Lung microvascular endothelial cell (primary cell): ENCODE results near the gene DYNLT5. TPM values are rescaled to one million over a fixed set of nuclear protein-coding genes. Genes with fewer than 3 reads are reported as not detected.
"Not testable (repeated sequence)": the region's sequence is repeated elsewhere in the genome, so short reads cannot be mapped to it uniquely, and the experiment has no call there.

Experiments
- DNase-seq, 2 donors: peaks; one replicate each; pipeline versions ENCODE4 v3.0.0 to v3.0.0-alpha.2; 2010; ENCODE audit warnings: low read depth in 2 of 2
- total RNA-seq: library from RNA; depleted of rRNA; stranded (reverse); fragments of >200 nt; gene quantifications from 2 replicates; pipeline ENCODE4 v1.2.1, GENCODE V29; 2014

DYNLT5 gene, protein sequence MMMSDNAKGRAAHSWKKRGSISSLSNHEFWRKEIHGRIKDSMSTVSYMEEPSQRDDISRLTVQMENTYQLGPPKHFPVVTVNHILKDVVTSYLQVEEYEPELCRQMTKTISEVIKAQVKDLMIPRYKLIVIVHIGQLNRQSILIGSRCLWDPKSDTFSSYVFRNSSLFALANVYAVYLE
- 0.22 and 0.40 TPM in 2 replicates for total RNA-seq

DNA sequence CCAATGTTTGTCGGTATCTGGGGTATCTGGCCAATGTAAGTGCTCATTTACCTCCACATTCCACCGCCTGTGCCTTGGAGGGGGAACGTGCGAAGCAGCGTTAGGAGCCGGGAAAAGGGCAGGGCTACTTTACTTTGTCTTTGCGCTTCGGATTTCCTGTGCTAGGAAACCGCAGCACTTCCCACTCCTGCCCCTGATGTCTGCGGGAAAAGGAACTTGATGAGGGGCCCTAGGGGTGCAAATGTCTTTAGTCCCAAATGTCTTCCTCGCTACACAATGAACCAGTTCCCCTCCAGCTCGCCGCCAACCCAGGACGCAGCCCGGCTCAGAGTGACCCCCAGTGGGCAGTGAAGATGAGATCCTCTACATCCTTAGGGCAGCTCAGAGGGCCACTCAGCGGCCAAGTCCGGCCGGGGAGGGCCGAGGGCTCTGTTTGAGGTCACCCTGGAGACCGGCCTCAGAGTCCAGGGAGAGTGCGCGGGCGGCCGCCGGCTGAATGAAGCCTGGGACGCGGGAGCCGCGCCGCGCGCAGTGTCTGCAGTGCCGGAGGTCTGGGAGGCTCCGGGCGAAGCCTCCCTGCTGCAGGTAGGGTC lies at the start of gene DYNLT5:
TSS of gene DYNLT5 (plus strand) at position 460 of the 593 bp plus-strand sequence. CDS start 2,200 bp downstream, outside the sequence.
- DNase-seq = peak; percentile 55 to 77

DNA sequence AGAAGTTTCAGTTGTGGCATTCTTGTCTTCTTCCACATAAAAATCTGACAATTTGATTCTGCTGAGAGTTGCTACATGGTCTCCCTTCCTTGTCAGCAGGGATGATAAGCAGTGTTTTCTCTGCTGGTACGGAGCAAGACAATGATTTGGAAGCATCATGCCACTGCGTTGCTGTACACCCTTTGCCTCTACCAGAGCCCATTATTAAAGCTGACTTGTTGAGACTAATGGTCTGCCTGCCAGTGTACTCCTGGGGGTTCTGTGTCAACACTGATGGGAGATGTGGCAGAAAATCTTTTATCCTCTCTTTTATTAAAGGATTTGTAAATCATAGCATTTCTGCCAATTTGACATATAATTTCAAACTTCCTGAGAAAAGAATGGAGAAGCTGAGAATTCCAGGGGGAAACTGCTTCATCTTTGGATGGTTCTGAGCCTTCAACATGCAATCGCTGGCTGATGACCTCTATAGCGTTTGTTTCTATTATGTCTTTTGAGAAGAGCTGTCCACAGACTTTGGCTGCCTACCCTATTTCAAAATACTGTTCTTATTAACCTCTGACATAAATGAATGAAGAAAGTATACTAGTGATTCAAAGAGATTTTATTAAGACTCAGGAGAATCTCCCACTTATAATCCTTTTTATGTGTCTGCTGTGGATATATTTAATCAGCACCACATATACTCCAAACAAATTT lies 47.9 kb upstream of the DYNLT5 start:
- DNase-seq = no peak

DNA sequence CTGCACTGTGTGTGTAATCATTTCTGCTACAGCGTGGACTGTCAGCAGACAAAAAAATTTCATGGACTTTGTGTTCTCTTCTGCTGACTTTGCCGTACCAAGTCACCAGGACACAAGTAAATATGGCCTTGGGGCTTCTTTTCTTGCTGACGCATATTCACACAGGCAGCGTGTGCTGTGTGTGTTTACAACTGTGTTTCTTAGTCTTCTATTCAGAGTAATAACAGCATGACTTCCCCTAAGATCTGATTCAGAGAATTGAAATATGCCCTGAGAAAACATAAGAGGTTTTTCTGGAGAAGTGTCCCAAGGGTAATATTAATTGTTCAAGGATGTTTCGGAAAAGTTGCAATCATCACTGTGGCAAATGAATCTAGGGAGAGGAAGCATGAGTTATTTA lies 47.1 kb upstream of the DYNLT5 start:
- DNase-seq = no peak

DNA sequence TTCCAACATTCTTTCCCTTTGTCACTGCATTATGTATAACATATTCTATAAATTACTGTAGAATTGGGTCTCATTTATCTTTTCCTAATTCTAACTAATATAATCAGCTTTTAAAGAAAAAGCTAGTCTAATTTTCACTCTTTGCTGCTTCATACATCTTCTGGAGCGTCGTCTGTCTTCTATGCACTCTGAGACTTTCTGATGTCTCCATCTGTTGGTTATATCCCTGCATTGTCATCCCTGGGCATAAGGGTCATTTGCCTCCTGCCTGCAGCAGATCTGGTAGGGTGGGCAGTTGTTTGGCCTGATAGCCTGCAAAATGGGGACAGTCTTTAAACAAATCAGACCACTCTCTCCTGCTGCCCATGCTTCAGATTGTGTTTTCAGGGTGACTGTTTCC lies 40.8 kb upstream of the DYNLT5 start:
- DNase-seq = peak in 1 of 2 donors; percentile 33

DNA sequence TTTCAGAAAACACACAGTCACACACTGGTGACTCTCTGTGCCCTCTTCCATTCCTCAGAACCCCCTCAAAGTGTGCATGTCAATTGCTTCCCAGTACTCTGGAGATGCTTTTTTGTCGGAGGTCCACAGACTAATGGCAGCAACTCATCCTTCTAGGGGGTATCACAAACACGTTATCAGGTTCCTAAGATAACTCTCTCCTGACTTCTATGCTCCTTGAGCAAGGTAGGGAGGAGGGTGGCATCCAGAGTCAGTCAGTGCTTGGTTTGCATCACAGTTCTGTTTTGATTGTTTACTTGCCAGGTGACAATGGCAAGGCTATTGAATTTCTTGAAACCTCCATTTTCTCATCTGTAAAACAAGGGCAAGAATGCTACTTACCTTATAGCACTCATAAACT lies 39.4 kb upstream of the DYNLT5 start:
- no peak for DNase-seq

DNA sequence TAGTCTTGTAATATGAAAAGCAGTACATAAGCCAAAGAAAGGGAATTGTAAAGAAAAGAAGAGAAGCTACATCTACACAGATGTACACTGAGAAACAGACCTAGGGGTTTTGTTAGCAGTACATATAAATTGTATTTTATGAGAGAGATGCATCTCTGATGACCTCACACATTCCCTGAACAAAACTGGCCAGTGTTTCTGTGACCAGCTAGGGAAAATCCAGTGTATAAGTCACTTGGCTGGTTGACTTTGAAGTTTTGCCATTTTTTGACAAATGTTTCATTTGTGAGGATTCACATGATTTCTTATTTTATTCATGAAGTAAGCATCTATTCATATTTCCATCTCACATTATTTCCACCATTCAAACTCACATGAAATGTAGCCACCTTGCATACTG lies 28.3 kb upstream of the DYNLT5 start:
- DNase-seq = peak in 1 of 2 donors; percentile 28

DNA sequence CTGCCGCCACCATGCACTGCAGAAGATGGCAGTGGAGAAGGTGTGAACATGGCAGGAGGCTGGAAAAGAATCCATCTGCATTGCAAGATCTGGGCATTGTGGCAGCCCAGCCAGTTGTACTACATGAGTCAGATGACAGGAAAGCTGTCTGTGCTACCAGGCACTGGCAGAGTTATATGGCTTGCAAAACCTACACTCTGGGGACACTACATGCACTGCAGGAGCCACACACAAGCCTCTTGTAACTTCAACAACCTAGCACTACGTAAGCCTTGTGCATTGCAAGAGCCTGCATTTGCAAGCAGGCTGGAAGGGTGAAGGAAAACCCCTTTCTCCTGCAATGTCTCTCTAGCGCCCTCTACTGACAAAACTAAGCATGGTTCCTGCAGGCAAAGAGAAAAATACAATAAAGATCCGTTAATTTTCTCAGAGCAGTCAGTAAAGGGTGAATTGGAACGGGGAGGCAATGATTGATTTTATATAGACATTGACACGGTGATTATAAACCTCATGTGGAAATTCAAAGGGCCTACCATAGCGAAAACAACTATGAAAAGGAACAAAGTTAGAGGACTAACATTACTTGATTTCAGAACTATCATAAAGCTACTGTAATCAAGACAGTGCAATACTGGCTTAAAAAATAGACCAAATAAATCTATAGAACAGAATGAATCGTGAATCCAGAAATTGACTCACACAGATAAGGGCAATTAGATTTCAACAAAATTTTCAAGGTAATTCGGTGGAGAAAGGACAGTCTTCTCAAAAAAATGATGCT lies 26.2 kb upstream of the DYNLT5 start:
- DNase-seq = peak; percentile 82 to 83

DNA sequence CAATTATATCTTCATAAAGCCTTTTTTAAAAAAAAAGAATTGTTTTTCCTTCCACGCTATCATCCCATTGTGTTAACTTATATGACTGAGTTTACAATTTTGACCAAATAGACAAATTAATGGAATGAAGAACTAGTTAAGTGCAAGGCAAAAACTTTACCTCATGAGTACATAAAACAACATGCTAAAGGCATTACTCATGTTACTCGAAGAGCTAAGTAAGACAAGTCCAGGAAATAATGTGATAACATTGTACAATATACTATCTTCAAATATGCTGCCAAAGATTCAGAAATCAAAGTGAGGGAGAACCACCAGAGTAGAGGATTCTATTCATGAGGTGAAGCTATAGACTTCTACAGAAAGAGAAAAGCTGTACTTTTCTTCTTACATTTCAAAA lies 24.2 kb upstream of the DYNLT5 start:
- DNase-seq = peak in 1 of 2 donors; percentile 44

DNA sequence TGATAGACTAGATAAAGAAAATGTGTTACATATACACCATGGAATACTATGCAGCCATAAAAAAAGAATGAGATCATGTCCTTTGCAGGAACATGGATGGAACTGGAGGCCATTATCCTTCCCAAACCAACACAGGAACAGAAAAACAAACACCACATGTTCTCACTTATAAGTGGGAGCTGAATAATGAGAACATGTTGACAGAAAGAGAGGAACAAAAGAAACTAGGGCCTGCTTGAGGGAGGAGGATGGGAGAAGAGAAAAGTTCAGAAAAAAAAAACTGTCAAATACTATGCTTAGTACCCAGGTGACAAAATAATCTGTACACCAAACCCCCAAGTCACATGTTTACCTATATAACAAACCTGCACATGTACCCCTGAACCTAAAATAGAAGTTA lies 23.5 kb upstream of the DYNLT5 start:
- DNase-seq = peak; percentile 52 to 84

DNA sequence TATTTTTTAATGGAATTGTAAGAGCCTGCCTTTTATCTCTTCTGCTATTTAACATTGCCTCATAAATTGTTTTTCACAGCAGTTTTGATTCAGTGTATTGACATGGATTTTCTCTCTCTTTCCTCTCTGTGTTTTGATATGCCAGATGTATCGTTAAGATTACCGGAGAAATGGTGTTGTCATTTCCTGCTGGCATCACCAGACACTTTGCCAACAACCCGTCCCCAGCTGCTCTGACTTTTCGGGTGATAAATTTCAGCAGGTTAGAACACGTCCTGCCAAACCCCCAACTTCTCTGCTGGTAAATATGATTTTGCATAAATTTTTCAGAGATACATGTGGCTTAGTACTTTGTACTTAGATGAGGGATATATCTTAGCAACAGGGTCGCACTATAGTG lies 23.1 kb upstream of the DYNLT5 start:
- peak; percentile 93 to 98 for DNase-seq

DNA sequence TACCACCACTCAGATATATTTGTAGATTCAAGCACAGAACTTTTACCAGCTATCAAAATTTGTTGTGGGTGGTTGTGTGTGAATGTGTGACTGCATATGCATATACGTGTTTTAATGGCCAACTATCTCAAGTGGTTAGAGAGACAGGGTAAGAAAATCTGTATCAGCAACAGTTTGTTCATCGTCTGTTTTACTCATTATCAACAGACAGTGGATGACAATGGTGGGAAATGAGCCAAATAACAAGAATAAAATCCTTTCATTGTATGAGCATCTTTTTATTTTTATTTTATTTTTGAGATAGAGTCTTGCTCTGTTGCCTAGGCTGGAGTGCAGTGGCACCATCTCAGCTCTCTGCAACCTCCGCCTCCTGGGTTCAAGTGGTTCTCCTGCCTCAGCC lies 22.7 kb upstream of the DYNLT5 start:
- DNase-seq = peak; percentile 71 to 90

DNA sequence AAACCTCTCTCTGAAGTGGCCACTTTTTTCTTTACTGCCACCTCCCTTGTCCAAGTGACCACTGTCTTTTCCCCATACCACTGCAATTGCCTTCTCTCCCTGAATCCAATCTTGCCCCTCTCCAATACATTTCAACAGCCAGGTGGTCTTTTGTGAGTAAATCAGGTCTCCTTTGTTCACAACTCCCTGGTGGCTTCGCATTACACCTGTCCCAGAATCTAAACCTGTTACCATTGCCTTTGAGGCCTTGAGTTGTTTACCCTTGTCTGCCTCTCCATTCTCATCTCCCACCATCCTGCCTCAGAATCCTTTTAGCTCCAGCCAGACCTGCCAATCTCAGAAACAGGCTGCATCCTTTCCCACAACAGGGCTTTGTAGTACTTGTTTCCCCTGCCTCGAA lies 21.8 kb upstream of the DYNLT5 start:
- no peak for DNase-seq

DNA sequence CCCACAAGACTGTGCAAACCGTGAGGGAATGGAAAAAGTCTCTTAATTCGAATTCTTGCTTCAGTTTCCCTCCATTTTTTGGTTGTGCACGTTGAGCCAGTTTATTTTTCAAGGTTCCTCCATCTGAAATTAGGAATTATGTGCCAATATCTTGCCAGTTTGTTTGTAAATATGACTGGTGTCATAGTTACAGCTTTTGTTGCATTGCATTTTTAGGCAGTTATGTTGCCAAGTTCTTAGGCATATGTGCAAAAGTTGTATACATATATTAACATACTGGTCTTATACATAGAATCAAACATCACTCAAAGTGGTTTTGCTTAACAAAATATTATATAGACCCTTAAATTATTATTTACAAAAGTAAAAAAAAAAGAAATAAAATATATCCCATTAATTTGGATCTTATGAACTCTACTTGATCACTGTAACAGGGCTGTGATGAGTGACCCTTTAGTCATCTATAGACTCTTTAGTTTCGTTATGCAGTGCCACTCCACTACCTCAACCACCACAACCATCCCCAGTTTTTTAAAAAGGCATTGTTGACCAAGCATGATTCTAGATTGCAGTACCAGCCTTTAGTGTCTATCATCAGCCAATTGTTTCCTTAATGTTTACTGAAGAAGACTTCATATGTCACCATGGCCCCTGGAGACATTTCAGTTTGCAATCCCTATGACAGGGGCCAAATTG lies 20.9 kb upstream of the DYNLT5 start:
- no peak for DNase-seq

DNA sequence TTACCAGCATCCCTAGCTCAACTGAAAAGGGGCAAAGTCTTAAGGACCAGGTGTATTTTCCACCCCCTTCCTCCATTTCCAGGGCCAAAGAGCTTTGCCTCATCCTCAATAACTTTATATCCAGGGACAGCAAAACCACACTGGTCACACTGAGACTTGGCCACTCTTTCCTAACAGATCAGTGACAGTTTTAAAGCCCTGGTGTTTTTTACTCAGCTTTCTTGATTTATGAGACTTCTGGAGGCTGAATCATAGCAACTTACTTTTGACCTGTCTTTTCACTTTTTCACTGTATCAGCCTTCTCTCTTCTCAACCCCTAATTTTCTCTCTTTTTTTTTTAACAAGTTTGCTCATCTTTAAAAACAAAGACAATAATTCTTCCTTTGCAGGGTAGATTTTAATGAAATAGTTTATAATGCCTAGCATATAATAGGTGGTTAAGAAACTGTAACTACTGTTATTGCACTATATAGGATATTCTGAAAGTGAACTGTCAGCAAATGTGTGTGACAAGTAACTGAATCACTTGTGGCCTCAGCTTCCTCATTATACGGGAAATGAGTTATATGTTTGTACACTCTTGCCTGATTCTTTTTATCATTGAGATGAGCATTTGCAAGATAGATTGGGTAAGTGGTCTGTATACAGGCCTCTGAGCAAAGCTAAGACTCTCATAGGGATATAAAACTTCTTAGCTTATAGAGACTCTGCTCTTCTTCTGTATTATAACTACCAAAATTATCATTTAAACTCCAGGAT lies 19.7 kb upstream of the DYNLT5 start:
- DNase-seq = peak; percentile 40 to 48

DNA sequence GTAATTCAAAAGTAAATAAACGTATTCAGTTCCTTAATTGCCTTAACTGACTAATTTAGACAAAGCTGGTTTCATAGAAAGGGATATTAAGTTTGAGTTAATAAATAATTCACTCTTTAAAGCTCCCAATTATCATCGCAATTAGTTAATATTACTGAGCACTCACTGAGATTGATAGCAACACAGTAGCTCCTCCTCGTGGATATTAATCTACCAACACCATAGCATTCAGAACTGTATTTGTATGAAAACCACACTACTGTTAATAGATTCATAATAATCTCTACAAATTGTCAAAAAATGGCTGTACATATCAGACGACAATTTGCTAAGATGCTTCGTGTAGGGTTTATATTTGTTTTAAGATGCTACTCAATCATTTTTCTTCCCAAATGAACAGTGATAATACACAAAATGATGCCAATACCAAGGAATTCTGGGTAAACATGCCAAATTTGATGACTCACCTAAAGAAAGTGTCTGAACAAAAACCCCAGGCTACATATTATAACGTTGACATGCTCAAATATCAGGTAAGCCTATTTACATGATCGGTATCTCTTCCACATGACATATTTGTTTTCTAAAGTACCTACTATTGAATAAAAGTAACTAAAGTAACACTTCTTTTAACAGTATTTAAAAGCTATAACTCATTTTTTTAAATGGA lies 18.8 kb upstream of the DYNLT5 start:
- DNase-seq = peak; percentile 26 to 62

DNA sequence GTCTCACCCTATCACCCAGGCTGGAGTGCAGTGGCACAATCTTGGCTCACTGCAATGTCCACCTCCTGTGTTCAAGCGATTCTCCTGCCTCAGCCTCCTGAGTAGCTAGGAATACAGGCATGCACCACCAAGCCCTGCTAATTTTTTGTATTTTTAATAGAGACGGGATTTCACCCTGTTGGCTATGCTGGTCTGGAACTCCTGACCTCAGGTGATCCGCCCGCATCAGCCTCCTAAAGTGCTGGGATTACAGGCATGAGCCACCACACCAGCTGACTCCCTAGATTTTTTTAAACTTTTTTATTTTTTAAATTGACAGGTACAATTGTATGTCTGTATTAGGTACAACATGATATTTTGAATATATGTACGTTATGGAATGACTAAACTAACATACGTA lies 17.7 kb upstream of the DYNLT5 start:
- not testable (repeated sequence) for DNase-seq

DNA sequence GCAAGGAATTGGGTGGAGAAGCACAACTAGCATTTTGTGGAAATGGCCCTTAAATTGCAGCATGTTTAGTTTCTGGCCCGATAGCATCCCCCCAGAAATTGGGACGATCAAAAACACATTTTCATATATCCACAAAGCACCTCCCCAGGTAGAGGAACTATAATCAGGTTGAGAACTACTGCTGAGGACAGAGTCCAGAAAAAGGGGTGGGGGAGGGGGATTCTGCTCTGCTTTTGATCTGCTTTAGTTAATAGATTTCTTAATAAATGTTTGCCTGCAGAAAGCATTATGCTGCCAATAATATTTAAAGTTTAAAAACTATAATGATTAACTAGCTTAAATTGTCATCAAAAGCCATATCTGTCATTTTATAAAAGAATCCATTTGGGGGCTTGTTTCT lies 14.4 kb upstream of the DYNLT5 start:
- no peak for DNase-seq

DNA sequence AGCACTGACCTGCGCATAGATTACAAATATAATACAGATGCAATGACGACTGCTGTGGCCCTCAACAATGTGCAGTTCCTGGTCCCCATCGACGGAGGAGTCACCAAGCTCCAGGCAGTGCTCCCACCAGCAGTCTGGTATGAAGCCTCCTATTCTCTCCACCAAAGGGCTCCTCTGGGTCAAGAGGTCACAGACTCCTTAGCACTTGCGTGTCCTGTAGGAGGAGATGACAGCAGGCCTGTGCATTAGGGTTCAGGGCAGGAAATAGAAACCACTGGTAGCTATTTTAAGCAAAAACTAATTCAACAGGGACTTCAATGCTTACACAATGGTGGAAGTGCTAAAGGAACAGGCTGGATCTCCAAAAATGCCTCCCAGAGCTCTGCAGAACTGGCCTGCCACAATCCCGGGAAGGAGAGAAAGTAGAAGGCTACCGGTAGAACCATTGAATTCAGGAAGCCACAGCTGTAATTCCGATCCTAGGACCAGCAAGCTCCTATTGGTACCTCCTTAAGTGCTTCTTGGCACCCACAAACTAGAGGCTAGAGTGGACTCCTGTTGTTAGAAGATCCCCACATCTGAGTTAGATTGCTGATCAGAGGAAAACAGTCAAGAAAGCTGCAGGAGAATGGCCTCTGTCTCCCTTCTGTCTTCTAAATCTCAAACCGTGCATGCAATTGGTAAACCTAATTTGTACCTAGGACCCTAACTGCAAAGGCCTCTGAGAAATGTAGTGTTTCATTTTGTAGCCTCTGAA lies 12.7 kb upstream of the DYNLT5 start:
- no peak for DNase-seq

DNA sequence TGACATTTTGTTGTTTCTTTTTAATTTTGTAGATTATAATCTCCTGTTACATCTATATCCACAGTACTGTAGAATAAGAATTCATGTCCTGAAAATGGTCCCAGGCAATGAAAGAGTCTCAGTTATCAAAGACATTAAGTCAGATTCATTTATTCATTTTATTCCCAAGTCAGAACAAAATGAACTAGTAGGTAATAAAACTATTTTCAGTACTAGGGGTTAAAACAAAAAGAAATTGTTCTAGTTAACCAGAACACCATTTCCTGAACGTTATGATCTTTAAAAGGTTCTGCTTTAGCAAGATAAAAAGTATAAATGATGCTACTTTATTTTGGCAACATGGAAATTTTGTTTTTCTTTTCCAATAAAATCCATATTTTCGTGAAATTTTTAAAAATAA lies 6.8 kb upstream of the DYNLT5 start:
- no peak for DNase-seq

DNA sequence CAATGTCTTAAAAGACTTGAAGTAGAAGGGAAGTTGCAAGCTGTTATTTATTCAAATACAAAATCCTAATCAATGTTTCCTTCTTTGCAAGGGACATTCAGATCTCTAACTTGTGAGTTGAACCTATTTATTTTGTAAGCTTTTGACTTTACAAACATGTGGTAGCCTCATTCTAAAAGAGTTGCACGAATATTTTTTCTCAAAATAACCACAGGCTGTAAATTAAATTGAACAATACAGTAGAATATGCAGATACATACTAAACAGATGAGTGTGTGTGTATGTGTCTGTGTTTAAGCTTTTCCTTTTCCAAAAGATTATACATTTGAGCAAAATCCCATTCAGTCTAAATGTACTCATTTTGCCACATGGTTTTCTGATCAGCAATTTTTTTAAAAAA lies 4.8 kb upstream of the DYNLT5 start:
- no peak for DNase-seq
